Keratinocyte (primary cell): ENCODE measurements around the gene HPF1. TPM values are rescaled to one million over a fixed set of nuclear protein-coding genes. Genes with fewer than 3 reads are reported as not detected.

Experiments used
- DNase-seq: peaks from one replicate; pipeline ENCODE4 v3.0.0-alpha.2; 2011; ENCODE audit warnings: low read depth, missing footprints, low spot score
- FAIRE-seq: peaks from 2 replicates; lab custom pipeline; 2011; peaks lifted over from hg19 to GRCh38; lab: Jason Lieb, UNC
- H2AFZ ChIP-seq: 2 replicates; pipeline ENCODE4 v1.6.0; 2012; ENCODE audit warnings: low read length, control low read depth, inconsistent platforms; ENCODE audit not compliant: control insufficient read depth
- H3K27ac ChIP-seq: 2 replicates; pipeline ENCODE4 v1.5.1; 2011; ENCODE audit warnings: low read length; ENCODE audit not compliant: control insufficient read depth, insufficient read depth
- H3K27me3 ChIP-seq: 3 replicates; pipeline ENCODE4 v1.6.0; 2011; ENCODE audit warnings: low read length; ENCODE audit not compliant: control insufficient read depth, insufficient read depth; ENCODE audit errors: extremely low read depth
- H3K36me3 ChIP-seq, 2 experiments: 2 replicates in 1 of 2; 3 replicates in 1 of 2; pipeline ENCODE4 v1.5.1; 2011; ENCODE audit warnings: low read length in 2 of 2, mild to moderate bottlenecking in 1 of 2; ENCODE audit not compliant: control insufficient read depth in 2 of 2, insufficient read depth in 2 of 2; ENCODE audit errors: extremely low read depth in 1 of 2
- H3K4me1 ChIP-seq: 3 replicates; pipeline ENCODE4 v1.5.1; 2011; ENCODE audit warnings: low read length; ENCODE audit not compliant: control insufficient read depth, insufficient read depth; ENCODE audit errors: extremely low read depth
- H3K4me2 ChIP-seq: 3 replicates; pipeline ENCODE4 v1.6.0; 2011; ENCODE audit warnings: low read depth, low read length; ENCODE audit not compliant: control insufficient read depth, insufficient read depth; ENCODE audit errors: extremely low read depth
- H3K4me3 ChIP-seq, 3 experiments: fragments of 200-600 bp in 1 of 3; sonication (generic) in 1 of 3; 2 replicates in 2 of 3; 3 replicates in 1 of 3; pipeline ENCODE4 v1.5.1; 2011 to 2016; ENCODE audit warnings: low read length in 3 of 3, mild to moderate bottlenecking in 3 of 3, control low read depth in 2 of 3, inconsistent platforms in 1 of 3, low read depth in 1 of 3, mixed read lengths in 1 of 3, mixed run types in 1 of 3, moderate library complexity in 1 of 3; ENCODE audit not compliant: control insufficient read depth in 2 of 3, insufficient read depth in 2 of 3; ENCODE audit errors: extremely low read depth in 1 of 3
- H3K79me2 ChIP-seq: 2 replicates; pipeline ENCODE4 v1.6.0; 2012; ENCODE audit warnings: low read length; ENCODE audit not compliant: control insufficient read depth, insufficient read depth
- H3K9ac ChIP-seq: 3 replicates; pipeline ENCODE4 v1.6.0; 2011; ENCODE audit warnings: low read length; ENCODE audit not compliant: control insufficient read depth, insufficient read depth; ENCODE audit errors: extremely low read depth
- H3K9me1 ChIP-seq: 3 replicates; pipeline ENCODE4 v1.6.0; 2011; ENCODE audit warnings: low read length; ENCODE audit not compliant: control insufficient read depth, insufficient read depth; ENCODE audit errors: extremely low read depth
- H3K9me3 ChIP-seq: 2 replicates; pipeline ENCODE4 v1.5.1; 2012; ENCODE audit warnings: low read depth, low read length; ENCODE audit not compliant: control insufficient read depth
- H4K20me1 ChIP-seq: 3 replicates; pipeline ENCODE4 v1.6.0; 2011; ENCODE audit warnings: low read length; ENCODE audit not compliant: control insufficient read depth, insufficient read depth; ENCODE audit errors: extremely low read depth
- CTCF ChIP-seq, 3 experiments: IDR thresholded peaks in 1 of 3; conservative IDR thresholded peaks in 1 of 3; optimal IDR thresholded peaks in 1 of 3; 2 replicates in 2 of 3; 3 replicates in 1 of 3; pipeline versions ENCODE3 to v1.5.1; 2011; ENCODE audit warnings: low read length in 3 of 3, mild to moderate bottlenecking in 3 of 3, moderate library complexity in 2 of 3, control low read depth in 1 of 3, inconsistent platforms in 1 of 3; ENCODE audit not compliant: insufficient read depth in 2 of 3; ENCODE audit errors: extremely low read depth in 1 of 3
- EZH2 ChIP-seq: IDR thresholded peaks from one replicate; pipeline ENCODE4 v1.6.1; 2012; ENCODE audit warnings: inconsistent platforms, mild to moderate bottlenecking, low read length, moderate library complexity
- dilution Hi-C: fragments of 300-500 bp; cut with MboI; formaldehyde crosslinking; loops from one replicate; pipeline ENCODE4 v1.7.0; 2020; ENCODE audit warnings: low sequenced_read_pairs; ENCODE audit not compliant: extremely low pct_ligation_motif_present
- polyA plus RNA-seq, 5 experiments: library from polyadenylated mRNA; depleted of rRNA in 3 of 5; stranded (reverse) in 3 of 5; stranded (forward) in 1 of 5; unstranded in 1 of 5; fragments of >200 nt; gene quantifications; 1 replicate in 1 of 5; 2 replicates in 3 of 5; 3 replicates in 1 of 5; pipeline versions ENCODE4 v1.2.1 to v1.2.3, GENCODE V29; 2011 to 2012; ENCODE audit warnings: missing spikeins in 2 of 5, low read depth in 1 of 5, low replicate concordance in 1 of 5

The HPF1 gene
- polyA plus RNA-seq, 1 donor (not counting 4 experiments of a cell fraction or from before 2014, with no cell fraction given): 19.1 TPM

GRCh38 chr4:169723207-169723965 is 34.4 kb downstream of the HPF1 start:
- Histone ChIP-seq H4K20me1 (no peaks in the 10 kb centered on the region), H3K27ac (no peak overlapping the region), H3K36me3 (peaks cover 0 to 2% of the 10 kb centered on the region in 2 experiments), H3K9ac (no peak overlapping the region), H3K4me1 (no peaks in the 10 kb centered on the region), H3K79me2 (no peaks in the 10 kb centered on the region), H3K27me3 (no peaks in the 10 kb centered on the region), H2AFZ (no peak overlapping the region), H3K9me1 (no peaks in the 10 kb centered on the region), H3K4me3 (no peak overlapping the region), H3K9me3 (no peaks in the 10 kb centered on the region), H3K4me2 (no peak overlapping the region)
- FAIRE-seq: no peak
- dilution Hi-C loops: no loop called here
- no peak for TF ChIP-seq EZH2
- TF ChIP-seq CTCF (optimal IDR thresholded peaks at IDR 0.05 in 1 of 3, IDR thresholded peaks at IDR 0.05 in 1 of 3, conservative IDR thresholded peaks at IDR 0.05 in 1 of 3; ENCODE audit: extremely low read depth in 1 of 3, insufficient read depth in 2 of 3, low read length in 3 of 3): peak in 1 of 3 experiments; percentile 38
- no peak for DNase-seq

GRCh38 chr4:169720529-169720928 is 37.2 kb downstream of the HPF1 start:
- no peak for TF ChIP-seq EZH2
- TF ChIP-seq CTCF (optimal IDR thresholded peaks at IDR 0.05 in 1 of 3, IDR thresholded peaks at IDR 0.05 in 1 of 3, conservative IDR thresholded peaks at IDR 0.05 in 1 of 3; ENCODE audit: extremely low read depth in 1 of 3, insufficient read depth in 2 of 3, low read length in 3 of 3): no peak
- peaks cover 0 to 2% of the 10 kb centered on the region in 2 experiments for H3K36me3 ChIP-seq
- no peak overlapping the region for H3K9ac ChIP-seq
- no peak for DNase-seq
- H3K79me2 ChIP-seq: no peaks in the 10 kb centered on the region
- H3K4me2 ChIP-seq: no peak overlapping the region
- FAIRE-seq: no peak
- H3K4me3 ChIP-seq: no peak overlapping the region
- H3K27me3 ChIP-seq: no peaks in the 10 kb centered on the region
- no peak overlapping the region for H2AFZ ChIP-seq
- H3K4me1 ChIP-seq: no peaks in the 10 kb centered on the region
- no peaks in the 10 kb centered on the region for H4K20me1 ChIP-seq
- dilution Hi-C loops: no loop called here
- no peaks in the 10 kb centered on the region for H3K9me3 ChIP-seq
- no peak overlapping the region for H3K27ac ChIP-seq
- H3K9me1 ChIP-seq: no peaks in the 10 kb centered on the region
